HL-60 (cell line): Measurements from ENCODE around the gene GGA2.

ENCODE experiments used
- POLR2AphosphoS5 ChIP-seq: IDR thresholded peaks from 2 replicates; pipeline ENCODE4 v1.6.1; 2012; ENCODE audit warnings: low read depth
- TF ChIP-seq, protein P1 (sequence below): IDR thresholded peaks from one replicate; pipeline ENCODE4 v1.5.1; 2011; ENCODE audit warnings: low read length, control low read depth, inconsistent platforms; ENCODE audit not compliant: insufficient read depth

DNA sequence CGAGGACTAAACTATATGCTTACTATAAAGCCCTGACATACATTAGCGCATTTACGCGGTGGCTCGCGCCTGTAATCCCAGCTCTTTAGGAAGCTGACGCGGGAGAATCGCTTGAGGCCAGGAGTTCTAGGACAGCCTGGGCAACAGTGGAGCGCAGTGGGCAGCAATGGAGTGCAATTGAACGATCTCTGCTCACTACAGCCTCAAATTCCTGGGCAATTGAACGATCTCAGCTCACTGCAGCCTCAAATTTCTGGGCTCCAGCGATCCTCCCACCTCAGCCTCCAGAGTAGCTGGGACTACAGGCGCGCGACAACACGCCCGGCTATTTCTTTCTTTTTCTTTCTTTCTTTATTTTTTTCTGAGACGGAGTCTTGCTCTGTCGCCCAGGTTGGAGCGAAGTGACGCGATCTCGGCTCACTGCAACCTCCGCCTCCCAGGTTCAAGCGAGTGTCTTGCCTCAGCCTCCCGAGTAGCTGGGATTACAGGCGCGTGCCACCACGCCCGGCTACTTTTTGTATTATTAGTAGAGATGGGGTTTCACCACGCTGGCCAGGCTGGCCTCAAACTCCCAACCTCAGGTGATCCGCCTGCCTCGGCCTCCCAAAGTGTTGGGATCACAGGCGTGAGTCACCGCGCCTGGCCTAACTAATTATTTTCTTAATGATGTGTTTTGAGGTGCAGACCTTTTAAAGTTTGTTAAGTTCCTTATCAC lies 56.8 kb downstream of the GGA2 start:
- TF ChIP-seq, protein P1, sequence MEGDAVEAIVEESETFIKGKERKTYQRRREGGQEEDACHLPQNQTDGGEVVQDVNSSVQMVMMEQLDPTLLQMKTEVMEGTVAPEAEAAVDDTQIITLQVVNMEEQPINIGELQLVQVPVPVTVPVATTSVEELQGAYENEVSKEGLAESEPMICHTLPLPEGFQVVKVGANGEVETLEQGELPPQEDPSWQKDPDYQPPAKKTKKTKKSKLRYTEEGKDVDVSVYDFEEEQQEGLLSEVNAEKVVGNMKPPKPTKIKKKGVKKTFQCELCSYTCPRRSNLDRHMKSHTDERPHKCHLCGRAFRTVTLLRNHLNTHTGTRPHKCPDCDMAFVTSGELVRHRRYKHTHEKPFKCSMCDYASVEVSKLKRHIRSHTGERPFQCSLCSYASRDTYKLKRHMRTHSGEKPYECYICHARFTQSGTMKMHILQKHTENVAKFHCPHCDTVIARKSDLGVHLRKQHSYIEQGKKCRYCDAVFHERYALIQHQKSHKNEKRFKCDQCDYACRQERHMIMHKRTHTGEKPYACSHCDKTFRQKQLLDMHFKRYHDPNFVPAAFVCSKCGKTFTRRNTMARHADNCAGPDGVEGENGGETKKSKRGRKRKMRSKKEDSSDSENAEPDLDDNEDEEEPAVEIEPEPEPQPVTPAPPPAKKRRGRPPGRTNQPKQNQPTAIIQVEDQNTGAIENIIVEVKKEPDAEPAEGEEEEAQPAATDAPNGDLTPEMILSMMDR, result no peak
- TF ChIP-seq POLR2AphosphoS5, result no peak
